NCI-H2081 treated with DMSO at 0.1 percent for 48 hours (cell line): ENCODE measurements around the gene RYR3.
"Not testable (repeated sequence)": the region's sequence is repeated elsewhere in the genome, so short reads cannot be mapped to it uniquely, and the experiment has no call there.

Experiments
- DNase-seq: peaks from one replicate; lab custom pipeline; 2025; lab: John Stamatoyannopoulos, UW

Gene RYR3

DNA sequence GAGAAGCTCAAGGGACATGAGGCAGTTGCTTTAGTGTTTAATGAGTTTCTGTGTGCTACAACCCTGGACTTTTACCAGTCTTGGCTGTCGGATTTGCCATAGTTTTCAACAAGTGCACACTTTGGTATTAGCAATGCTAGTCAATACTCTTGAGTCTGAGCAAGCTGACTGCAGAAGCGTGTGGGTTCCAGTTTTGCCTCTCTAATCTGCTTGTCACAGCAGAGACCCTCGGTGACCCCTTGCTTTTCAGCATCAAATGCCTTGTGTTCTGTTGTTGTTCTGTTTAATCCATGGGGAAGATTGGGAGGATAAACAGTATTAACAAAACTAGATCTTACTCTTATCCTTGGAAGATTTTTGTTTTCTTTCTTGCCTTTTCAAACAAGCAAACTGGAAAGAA lies 463.2 kb downstream of the RYR3 start:
- DNase-seq = no peak

DNA sequence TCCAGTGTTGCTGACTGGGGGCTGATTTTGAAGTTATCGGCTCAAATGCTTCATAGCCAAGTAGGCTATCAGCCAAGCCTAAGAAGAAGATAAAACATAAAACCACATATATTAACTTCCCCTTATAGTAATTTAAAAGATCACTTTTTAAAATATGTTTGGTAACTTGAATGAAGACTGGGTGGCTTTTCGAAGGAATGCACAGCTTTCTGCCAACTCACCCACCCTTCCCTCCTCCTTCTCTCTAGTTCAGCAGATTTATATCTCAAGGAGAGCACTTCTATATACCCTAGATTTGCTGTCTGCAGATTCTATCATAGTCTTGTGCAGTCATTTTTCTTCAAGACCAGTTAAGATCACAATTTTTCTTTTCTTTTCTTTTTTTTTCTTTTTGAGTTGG lies 468.1 kb downstream of the RYR3 start:
- no peak for DNase-seq

GRCh38 chr15:33780011-33780768 lies 469.4 kb downstream of the RYR3 start:
- no peak for DNase-seq

GRCh38 chr15:33782966-33783365 lies 472.2 kb downstream of the RYR3 start:
- DNase-seq = no peak

- no peak for DNase-seq
Measured at GRCh38 chr15:33785366-33785765, 474.6 kb downstream of the RYR3 start.

DNA sequence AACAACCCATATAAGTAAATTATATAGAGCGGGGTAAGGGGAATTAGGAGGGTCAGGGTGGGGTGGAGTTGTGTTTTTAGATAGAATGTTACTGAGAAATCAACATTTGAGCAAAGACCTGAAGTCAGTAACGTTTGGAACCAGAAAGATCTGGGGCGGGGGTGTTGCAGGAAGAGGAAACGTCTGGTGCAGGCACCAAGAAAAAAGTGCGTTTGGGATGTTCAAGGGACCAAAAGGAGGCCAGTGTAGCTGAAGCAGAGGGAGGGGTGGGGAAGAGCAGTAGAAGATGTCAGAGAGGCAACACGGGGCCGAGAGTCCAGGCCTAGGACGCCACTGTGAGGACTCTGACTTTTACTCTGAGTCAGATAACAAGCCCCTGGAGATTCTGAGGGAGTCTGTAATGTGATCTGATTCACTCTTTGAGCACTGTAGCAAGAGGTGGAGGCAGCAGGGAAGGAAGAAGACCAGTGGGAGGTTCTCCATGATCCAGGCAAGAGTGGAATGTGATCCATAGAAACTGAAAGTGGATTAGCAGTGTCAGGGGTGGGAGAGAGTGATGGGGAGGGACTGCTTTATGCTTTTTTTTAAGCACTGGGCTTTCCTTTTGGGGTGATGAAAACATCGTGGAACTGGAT lies 478.3 kb downstream of the RYR3 start:
- DNase-seq = no peak

DNA sequence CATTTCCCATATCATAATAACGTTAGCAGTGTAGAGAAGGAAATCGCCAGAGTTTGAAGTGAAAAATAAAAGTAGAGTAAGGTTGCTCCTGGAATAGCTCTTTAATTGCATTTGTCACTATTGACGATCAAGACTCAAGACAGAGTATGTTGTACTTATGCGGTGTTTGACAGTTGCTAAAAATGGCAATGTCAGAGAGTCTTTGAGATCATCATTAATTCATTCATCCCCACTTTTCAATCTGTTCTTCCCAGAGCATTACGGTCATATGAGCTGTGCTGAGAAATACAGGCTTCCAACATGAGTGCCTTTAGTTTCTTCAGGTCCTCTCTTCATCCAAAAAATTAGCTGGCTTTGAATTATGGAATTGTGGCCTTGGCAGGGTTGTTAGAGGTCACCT lies 483.7 kb downstream of the RYR3 start:
- no peak for DNase-seq

DNA sequence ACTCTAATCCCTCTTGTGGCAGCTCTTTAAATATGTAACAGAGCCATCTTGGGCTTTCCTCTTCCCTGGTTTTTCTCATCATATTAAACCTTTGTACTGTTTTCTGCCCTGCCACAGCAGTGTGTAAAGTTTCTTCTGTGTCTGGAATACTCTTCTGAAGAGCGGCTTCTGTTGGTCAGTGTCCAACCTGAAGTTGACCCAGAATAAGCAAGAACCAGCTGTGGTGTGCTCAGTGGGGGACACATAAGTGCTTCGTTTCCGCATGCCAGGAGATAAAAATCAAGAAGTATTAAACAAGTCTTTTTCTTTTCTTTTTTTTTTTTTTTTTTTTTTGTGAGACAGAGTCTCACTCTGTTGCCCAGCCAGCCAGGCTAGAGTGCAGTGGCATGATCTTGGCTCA lies 484.3 kb downstream of the RYR3 start:
- DNase-seq = no peak

DNA sequence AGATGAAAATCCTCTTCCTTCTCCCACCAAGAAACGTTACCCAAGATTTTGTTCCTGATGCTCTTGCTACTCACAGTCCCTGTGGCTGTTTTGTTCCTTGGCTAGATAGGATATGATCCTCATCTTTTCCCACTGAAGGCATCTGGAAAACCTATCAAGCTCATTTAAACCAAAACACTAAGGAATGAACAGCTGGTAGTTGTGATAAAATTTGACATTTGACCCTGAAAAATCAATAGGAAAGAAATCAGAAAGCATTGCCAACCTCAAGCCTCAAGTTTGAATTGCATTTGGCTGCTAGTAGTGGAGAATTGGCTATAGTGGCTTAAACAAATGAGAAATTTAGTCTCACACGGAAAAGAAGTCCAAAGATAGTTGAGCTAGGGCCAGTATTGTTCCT lies 486.9 kb downstream of the RYR3 start:
- DNase-seq = no peak

DNA sequence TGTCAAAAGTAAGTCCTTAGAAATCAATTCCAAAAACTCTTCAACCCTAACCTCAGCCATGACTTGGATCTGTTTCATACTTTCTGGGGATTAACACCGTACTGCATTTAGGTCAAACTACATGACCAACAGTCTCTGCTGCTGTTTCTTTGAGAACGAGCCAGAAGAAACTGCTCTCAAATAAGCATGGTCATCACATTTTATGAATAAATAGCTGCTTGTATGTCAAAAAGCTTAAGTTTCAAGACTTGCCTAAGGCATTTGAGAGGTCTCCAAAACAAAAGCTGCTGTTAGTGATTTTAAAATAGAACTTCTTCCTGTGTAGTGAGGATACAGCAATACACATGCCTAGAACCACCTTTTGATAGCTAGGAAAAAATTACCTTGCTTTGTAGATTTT lies 491.2 kb downstream of the RYR3 start:
- DNase-seq = no peak

DNA sequence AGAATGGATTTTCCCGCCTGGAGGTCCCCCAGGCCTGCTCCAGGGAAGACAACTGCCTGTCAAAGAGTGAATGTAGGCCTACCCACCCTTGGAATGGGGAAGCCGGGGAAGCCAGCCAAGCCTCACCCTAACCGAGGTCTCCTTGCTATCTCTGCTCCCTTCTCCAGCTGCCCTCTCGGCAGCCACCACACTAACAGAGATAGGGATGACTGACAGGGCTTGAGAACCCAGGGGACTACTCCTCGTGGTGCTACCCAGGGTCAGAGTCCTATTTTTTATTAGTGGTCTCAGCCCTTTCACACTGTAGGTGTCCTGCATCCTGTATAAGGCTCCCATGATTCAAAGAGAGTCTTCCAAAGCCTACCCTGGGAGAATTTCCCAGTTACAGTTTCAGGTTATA lies 496.9 kb downstream of the RYR3 start:
- no peak for DNase-seq

DNA sequence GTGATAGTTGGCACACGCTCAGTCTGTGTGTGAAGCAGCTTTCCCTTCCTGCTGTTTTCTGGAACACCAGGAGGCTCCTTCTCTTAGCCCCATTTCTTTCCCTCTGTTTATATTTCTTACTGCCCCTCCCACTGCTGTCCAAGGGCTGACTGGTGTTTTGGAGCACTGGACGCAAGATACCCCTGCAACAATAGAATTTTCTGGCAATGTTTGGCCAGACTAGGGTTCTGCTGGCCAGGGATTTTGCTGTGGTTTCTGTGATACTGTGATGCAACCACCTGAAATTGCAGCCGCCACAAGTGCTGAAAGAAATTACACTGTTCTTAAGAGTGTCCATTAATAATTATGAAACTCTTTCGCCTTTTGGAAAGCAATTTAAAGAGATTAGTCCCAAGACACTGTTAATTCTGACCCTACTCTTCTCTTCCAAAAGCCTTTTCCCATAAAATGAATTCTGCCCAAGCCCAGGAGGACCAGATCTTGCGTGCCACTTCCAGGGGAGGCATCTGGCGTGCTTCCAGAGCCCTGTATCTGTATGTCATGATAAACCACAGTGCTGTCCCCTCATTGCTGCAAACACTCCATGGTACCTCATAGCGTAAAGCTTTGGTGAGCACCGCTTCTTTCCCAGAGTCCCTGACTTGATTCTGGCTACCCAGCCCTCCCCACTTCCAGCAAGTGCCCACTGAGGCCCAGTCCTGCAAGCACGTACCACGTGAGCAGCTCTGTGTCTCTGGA lies 498.1 kb downstream of the RYR3 start:
- no peak for DNase-seq

GRCh38 chr15:33810073-33810595 lies 499.4 kb downstream of the RYR3 start:
- no peak for DNase-seq

DNA sequence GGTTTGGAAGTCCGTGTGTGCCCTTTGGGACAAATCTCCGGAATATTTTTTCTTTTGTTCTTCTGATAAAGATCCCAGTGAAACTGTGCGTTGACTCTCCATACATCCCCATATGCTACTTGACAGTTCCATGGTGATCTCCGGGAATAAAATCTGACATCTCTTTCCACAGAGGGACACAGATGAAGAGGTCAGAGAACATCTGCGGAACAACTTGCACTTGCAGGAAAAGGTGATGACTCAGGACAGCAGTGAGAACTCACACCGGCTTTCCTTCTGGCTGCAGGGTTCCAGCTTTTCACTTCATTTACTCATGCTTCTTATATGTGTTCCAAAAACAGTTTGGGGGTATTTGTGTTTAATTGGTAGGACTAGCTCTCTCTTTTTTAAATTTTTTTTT lies 500.0 kb downstream of the RYR3 start:
- no peak for DNase-seq

- DNase-seq = no peak
Measured at GRCh38 chr15:33813891-33814290, 503.1 kb downstream of the RYR3 start.

GRCh38 chr15:33819499-33819898 lies 508.7 kb downstream of the RYR3 start:
- DNase-seq = not testable (repeated sequence)

GRCh38 chr15:33822479-33822878 lies 511.7 kb downstream of the RYR3 start:
- DNase-seq = no peak

- DNase-seq = no peak
Measured at GRCh38 chr15:33823119-33823518, 512.4 kb downstream of the RYR3 start.

- no peak for DNase-seq
Measured at GRCh38 chr15:33825453-33825852, 514.7 kb downstream of the RYR3 start.

- no peak for DNase-seq
Measured at GRCh38 chr15:33826201-33826600, 515.4 kb downstream of the RYR3 start.

DNA sequence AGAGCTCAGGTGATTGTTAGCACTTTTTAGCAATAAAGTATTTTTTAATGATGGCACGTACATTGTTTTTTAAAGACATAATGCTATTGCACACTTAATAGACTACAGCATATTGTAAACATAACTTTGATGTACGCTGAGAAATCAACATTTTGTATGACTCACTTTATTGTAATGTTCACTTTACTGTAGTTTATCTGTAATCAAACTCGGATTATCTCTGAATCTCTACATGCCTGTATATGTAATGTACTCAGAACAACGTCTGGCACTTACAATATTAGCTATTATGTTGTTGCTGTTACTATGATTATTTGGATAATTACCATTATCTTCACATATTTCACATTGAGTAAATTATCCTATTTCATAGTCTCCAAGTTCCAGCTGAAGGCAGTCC lies 519.6 kb downstream of the RYR3 start:
- DNase-seq = no peak

DNA sequence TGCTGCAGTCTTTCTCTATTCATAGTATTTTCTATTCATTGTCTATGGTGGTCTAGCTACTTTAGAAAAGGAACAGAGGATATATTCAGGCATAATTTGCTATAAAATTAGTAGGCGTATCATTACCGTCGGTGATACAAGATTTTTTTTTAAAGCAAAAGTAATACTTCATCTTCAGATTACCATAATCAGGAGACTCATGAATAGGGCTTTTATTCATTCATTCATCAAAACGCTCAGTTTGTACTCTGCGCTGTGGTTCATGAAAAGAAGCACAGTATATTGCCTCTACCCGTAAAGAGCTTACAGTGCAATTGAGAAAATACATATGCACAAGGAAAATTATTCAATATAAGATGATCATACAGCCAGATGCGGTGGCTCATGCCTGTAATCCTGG lies 520.9 kb downstream of the RYR3 start:
- DNase-seq = no peak
